Naive B cell (primary cell): ENCODE data around the gene CST6. TPM values are rescaled to one million over a fixed set of nuclear protein-coding genes. Genes with fewer than 3 reads are reported as not detected.
A peak's percentile ranks its signal among the peaks of the same experiment; 100 is the strongest.

ENCODE experiments used
- ATAC-seq, 2 donors: fragments of 150-1000 bp; cut with Tn5 transposase; 2 replicates each; pipeline ENCODE4 v1.10.0; 2021; ENCODE audit warnings: low read depth in 2 of 2, mild to moderate bottlenecking in 2 of 2, moderate library complexity in 2 of 2
- DNase-seq: peaks from one replicate; pipeline ENCODE4 v3.0.0; 2022
- H3K27ac Mint-ChIP-seq, 6 donors: one replicate each; pipeline ENCODE4 v1.8.0; 2020 to 2022; ENCODE audit warnings: mild to moderate bottlenecking in 6 of 6, mixed read lengths in 6 of 6, moderate library complexity in 5 of 6, inconsistent platforms in 2 of 6
- H3K27me3 Mint-ChIP-seq, 3 donors: one replicate each; pipeline ENCODE4 v1.8.0; 2021 to 2022; ENCODE audit warnings: mixed read lengths in 3 of 3, mild to moderate bottlenecking in 1 of 3
- H3K36me3 Mint-ChIP-seq, 2 donors: one replicate each; pipeline ENCODE4 v1.8.0; 2020 to 2022; ENCODE audit warnings: mixed read lengths in 2 of 2, inconsistent platforms in 1 of 2, mild to moderate bottlenecking in 1 of 2
- H3K4me1 Mint-ChIP-seq, 3 donors: one replicate each; pipeline ENCODE4 v1.8.0; 2020 to 2022; ENCODE audit warnings: mixed read lengths in 3 of 3, inconsistent platforms in 1 of 3, mild to moderate bottlenecking in 1 of 3, moderate library complexity in 1 of 3
- H3K4me3 Mint-ChIP-seq, 8 donors: one replicate each; pipeline ENCODE4 v1.8.0; 2020 to 2022; ENCODE audit warnings: mild to moderate bottlenecking in 8 of 8, mixed read lengths in 8 of 8, moderate library complexity in 8 of 8, inconsistent platforms in 2 of 8
- H3K9me3 Mint-ChIP-seq, 7 donors: one replicate each; pipeline ENCODE4 v1.8.0; 2020 to 2022; ENCODE audit warnings: mixed read lengths in 7 of 7, mild to moderate bottlenecking in 5 of 7, inconsistent platforms in 2 of 7, moderate library complexity in 1 of 7
- polyA plus RNA-seq, 6 donors: library from polyadenylated mRNA; unstranded; fragments of 300-500 nt; fragmentation: Illumina TruSeq; gene quantifications; one replicate each; pipeline ENCODE4 v1.2.3, GENCODE V29; 2021; ENCODE audit warnings: low read depth in 6 of 6

The CST6 gene, protein sequence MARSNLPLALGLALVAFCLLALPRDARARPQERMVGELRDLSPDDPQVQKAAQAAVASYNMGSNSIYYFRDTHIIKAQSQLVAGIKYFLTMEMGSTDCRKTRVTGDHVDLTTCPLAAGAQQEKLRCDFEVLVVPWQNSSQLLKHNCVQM
- polyA plus RNA-seq: not detected

- no peaks in the 10 kb centered on the region for H3K9me3 Mint-ChIP-seq
- no peak for DNase-seq
- H3K27ac Mint-ChIP-seq: peak within 1 kb of the TSS in 1 of 6 donors; percentile 74
- no peaks in the 10 kb centered on the region for H3K36me3 Mint-ChIP-seq
- peaks cover 0 to 27% (median 14%) of the 10 kb centered on the region in 3 donors for H3K27me3 Mint-ChIP-seq
- H3K4me3 Mint-ChIP-seq: peak within 1 kb of the TSS in 2 of 8 donors; percentile 20 to 29
- peak in 1 of 2 donors; percentile 25 for ATAC-seq
- peaks cover 0 to 6% (median 0%) of the 10 kb centered on the region in 3 donors for H3K4me1 Mint-ChIP-seq
Measured at GRCh38 chr11:66011785-66012303, at the start of gene CST6. Gene CST6, plus strand, starts transcription at chr11:66012008. Its CDS starts 37 bp downstream, at chr11:66012045.

DNA sequence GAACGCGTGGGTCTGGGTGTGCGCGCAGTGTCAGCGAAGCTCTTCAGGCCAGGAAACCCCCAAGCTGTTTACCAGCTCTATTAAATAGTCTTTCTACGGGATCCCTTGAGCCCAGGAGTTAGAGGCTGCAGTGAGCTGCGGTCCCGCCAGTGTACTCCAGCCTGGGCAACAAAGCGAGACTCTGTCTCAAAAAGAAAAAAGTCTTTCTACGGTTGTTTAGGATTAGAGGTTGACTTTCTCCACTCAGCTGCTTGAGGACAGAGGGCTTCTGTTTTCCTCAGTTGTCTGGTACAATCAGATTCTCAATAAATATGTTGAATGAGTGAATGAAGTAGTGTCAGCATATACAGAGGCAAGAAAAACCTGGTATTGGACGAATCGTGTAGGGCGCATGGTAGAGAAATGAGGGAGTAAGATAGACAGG lies 49.7 kb upstream of the CST6 start:
- peak overlapping the region; percentile 78 to 99 (median 94) for H3K27ac Mint-ChIP-seq
- H3K4me1 Mint-ChIP-seq: peaks cover 52 to 57% (median 55%) of the 10 kb centered on the region in 3 donors
- peaks cover 0 to 37% of the 10 kb centered on the region in 2 donors for H3K36me3 Mint-ChIP-seq
- H3K9me3 Mint-ChIP-seq: no peaks in the 10 kb centered on the region
- H3K4me3 Mint-ChIP-seq: peak overlapping the region; percentile 83 to 99 (median 98)
- no peak for DNase-seq
- H3K27me3 Mint-ChIP-seq: no peaks in the 10 kb centered on the region
- peak in 1 of 2 donors; percentile 70 for ATAC-seq

- Mint-ChIP-seq H3K9me3 (no peaks in the 10 kb centered on the region), H3K27ac (peak overlapping the region in 2 of 6 donors; percentile 87 to 98)
Measured at GRCh38 chr11:65964906-65965305, 46.9 kb upstream of the CST6 start.

DNA sequence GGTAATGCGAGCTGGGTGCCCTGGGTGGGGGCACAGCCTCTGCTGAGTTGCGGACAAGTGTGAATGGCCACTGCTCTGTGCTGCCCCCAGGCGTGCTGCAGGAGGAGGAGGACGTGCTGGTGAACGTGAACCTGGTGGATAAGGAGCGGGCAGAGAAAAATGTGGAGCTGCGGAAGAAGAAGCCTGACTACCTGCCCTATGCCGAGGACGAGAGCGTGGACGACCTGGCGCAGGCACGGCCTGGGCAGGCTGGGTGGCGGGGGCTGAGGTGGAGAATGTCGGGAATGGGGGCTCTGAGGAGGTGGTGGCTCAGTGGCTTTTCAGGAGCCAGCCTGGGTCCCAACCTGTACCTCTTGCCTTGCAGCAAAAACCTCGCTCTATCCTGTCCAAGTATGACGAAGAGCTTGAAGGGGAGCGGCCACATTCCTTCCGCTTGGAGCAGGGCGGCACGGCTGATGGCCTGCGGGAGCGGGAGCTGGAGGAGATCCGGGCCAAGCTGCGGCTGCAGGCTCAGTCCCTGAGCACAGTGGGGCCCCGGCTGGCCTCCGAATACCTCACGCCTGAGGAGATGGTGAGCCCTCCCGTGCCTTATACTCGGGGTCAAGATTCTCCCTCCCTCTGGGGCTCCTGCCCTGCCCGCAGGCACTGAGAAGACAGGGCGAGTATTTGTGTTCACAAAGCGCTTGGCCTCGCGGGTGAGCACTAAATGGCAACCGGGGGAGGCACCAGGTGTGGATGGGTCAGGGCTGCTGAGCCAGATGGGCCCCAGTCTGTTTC lies 45.6 kb upstream of the CST6 start:
- Mint-ChIP-seq H3K27me3 (no peaks in the 10 kb centered on the region), H3K4me3 (no peak overlapping the region), H3K4me1 (peaks cover 47 to 57% (median 48%) of the 10 kb centered on the region in 3 donors), H3K27ac (peak overlapping the region in 2 of 6 donors; percentile 38 to 98), H3K36me3 (peaks cover 0 to 56% of the 10 kb centered on the region in 2 donors), H3K9me3 (no peaks in the 10 kb centered on the region)
- no peak for ATAC-seq
- DNase-seq: no peak

More at GRCh38 chr11:65964906-65965305, 46.9 kb upstream of the CST6 start:
- no peak for DNase-seq
- ATAC-seq: no peak
- Mint-ChIP-seq H3K27me3 (no peaks in the 10 kb centered on the region), H3K36me3 (peaks cover 0 to 49% of the 10 kb centered on the region in 2 donors), H3K4me3 (peak overlapping the region in 3 of 8 donors; percentile 35 to 99 (median 80)), H3K4me1 (peaks cover 45 to 53% (median 50%) of the 10 kb centered on the region in 3 donors)

- H3K36me3 Mint-ChIP-seq: peaks cover 4 to 46% of the 10 kb centered on the region in 2 donors
- DNase-seq (no peak), ATAC-seq (no peak)
- H3K4me1 Mint-ChIP-seq: peaks cover 39 to 55% (median 39%) of the 10 kb centered on the region in 3 donors
- H3K9me3 Mint-ChIP-seq: no peaks in the 10 kb centered on the region
- no peaks in the 10 kb centered on the region for H3K27me3 Mint-ChIP-seq
- H3K4me3 Mint-ChIP-seq: no peak overlapping the region
- H3K27ac Mint-ChIP-seq: no peak overlapping the region
Measured at GRCh38 chr11:65967329-65967934, 44.4 kb upstream of the CST6 start.

DNA sequence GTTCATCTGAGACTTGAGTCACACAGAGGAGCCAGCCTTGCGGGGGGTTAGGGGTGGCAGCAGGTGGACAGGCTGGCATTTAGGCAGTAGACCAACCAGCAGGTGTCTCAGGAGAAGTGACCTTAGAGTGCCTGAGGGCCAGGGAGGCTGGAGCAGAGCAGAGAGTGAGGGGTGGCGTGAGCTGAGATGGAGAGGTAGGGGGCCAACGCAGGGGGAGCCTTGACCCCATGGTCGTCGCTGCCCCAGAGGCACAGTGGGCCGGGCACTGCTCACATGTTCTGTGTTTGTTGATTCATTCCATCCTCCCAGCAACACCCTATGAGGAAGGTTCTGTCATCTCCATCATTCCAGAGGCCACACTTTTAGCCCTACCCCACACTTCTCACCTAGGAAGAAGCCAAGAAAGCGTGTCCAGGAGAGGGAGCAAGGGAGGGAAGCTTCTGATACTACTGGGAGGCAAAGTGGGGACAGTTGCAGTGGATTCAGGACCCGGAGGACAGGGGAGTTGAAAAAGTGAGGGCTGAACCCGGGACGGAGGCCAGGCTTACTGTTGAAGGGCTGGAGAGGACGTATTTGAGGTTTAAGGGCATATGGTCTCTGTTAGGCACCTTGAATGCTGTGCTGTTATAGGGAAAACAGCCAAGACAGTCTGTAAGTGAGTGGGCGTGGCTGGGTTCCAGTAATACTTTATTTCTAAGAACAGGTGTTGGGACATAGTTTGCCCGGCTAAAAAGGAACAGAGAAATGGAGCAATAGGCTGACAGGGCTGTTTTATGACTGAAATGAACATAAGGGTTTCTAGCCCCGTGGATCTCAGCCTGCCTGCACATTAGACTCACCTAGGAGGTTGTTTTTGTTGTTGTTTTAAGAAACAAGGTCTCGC lies 43.0 kb upstream of the CST6 start:
- no peaks in the 10 kb centered on the region for H3K9me3 Mint-ChIP-seq
- H3K36me3 Mint-ChIP-seq: peaks cover 14 to 48% of the 10 kb centered on the region in 2 donors
- H3K27ac Mint-ChIP-seq: no peak overlapping the region
- no peak for ATAC-seq
- no peak for DNase-seq
- peak overlapping the region in 1 of 8 donors; percentile 18 for H3K4me3 Mint-ChIP-seq
- peaks cover 26 to 41% (median 31%) of the 10 kb centered on the region in 3 donors for H3K4me1 Mint-ChIP-seq
- H3K27me3 Mint-ChIP-seq: no peaks in the 10 kb centered on the region

DNA sequence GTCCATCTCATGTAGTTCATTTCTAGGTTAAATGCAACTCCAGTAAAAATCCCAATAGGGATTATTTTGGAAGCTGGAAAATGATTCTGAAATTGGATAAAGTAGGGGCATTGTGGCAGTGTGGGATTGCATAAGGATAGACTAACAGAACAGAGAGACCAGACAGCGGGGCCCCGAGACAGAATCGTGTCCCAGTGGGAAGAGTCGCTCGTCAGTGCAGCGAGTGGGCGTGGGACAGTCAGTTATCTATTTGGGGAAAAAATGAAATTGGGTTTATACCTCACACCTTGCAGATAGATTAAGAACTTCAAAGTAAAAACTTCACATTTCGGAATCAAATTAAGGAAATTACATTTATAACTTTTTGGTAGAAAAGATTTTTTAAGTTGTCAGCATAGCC lies 39.7 kb upstream of the CST6 start:
- Mint-ChIP-seq H3K4me1 (peaks cover 15 to 37% (median 28%) of the 10 kb centered on the region in 3 donors), H3K36me3 (peaks cover 14 to 38% of the 10 kb centered on the region in 2 donors), H3K4me3 (no peak overlapping the region), H3K27ac (peak overlapping the region in 3 of 6 donors; percentile 24 to 79 (median 76)), H3K27me3 (no peaks in the 10 kb centered on the region), H3K9me3 (no peaks in the 10 kb centered on the region)
- DNase-seq (no peak), ATAC-seq (no peak)

- DNase-seq (no peak), ATAC-seq (no peak)
- H3K27ac Mint-ChIP-seq: peak overlapping the region in 2 of 6 donors; percentile 73 to 76
- H3K4me3 Mint-ChIP-seq: no peak overlapping the region
- peaks cover 10 to 37% (median 26%) of the 10 kb centered on the region in 3 donors for H3K4me1 Mint-ChIP-seq
- no peaks in the 10 kb centered on the region for H3K9me3 Mint-ChIP-seq
- H3K27me3 Mint-ChIP-seq: no peaks in the 10 kb centered on the region
- peaks cover 14 to 31% of the 10 kb centered on the region in 2 donors for H3K36me3 Mint-ChIP-seq
Measured at GRCh38 chr11:65973439-65974110, 38.2 kb upstream of the CST6 start.

- peaks cover 14 to 19% of the 10 kb centered on the region in 2 donors for H3K36me3 Mint-ChIP-seq
Measured at GRCh38 chr11:65975771-65976170, 36.0 kb upstream of the CST6 start.

GRCh38 chr11:65976216-65977176 lies 35.3 kb upstream of the CST6 start:
- Mint-ChIP-seq H3K36me3 (peaks cover 14 to 19% of the 10 kb centered on the region in 2 donors), H3K4me1 (peaks cover 0 to 24% (median 17%) of the 10 kb centered on the region in 3 donors), H3K27me3 (no peaks in the 10 kb centered on the region), H3K4me3 (no peak overlapping the region), H3K9me3 (no peaks in the 10 kb centered on the region), H3K27ac (peak overlapping the region in 3 of 6 donors; percentile 42 to 64 (median 44))
- DNase-seq (no peak), ATAC-seq (no peak)

More at GRCh38 chr11:65975771-65976170, 36.0 kb upstream of the CST6 start:
- H3K9me3 Mint-ChIP-seq: no peaks in the 10 kb centered on the region
- DNase-seq: no peak
- H3K27ac Mint-ChIP-seq: peak overlapping the region in 4 of 6 donors; percentile 31 to 53 (median 43)
- no peaks in the 10 kb centered on the region for H3K27me3 Mint-ChIP-seq
- ATAC-seq: no peak
- H3K4me1 Mint-ChIP-seq: peaks cover 0 to 24% (median 17%) of the 10 kb centered on the region in 3 donors
- peak overlapping the region in 1 of 8 donors; percentile 18 for H3K4me3 Mint-ChIP-seq
